Ovary (tissue), 3 donors: ENCODE data around the gene IL22RA2.

ENCODE experiments used
- CTCF ChIP-seq, 3 donors: fragments of 450-650 bp in 2 of 3; fragments of 200-600 bp in 1 of 3; IDR thresholded peaks; one replicate each; pipeline versions ENCODE4 v1.5.1 to v1.8.0; 2016 to 2022; ENCODE audit warnings: antibody characterized with exemption in 3 of 3, mild to moderate bottlenecking in 1 of 3
- POLR2A ChIP-seq: fragments of 450-650 bp; IDR thresholded peaks from one replicate; pipeline ENCODE4 v1.6.1; 2017; ENCODE audit warnings: antibody characterized with exemption, mild to moderate bottlenecking, moderate library complexity
- donor health status: DM: no; HTN: no; CAD: no.

GRCh38 chr6:137107767-137108105, 65.7 kb downstream of the IL22RA2 start:
- TF ChIP-seq CTCF (IDR thresholded peaks at IDR 0.05) (no peak), POLR2A (no peak)
